ENCODE results near the gene ROBO1.

ROBO1 gene

GRCh38 chr3:78642226-78643035 lies 1125.4 kb downstream of the ROBO1 start:
- TF ChIP-seq Cebpa-rat (IDR thresholded peaks at IDR 0.05), result no peak

DNA sequence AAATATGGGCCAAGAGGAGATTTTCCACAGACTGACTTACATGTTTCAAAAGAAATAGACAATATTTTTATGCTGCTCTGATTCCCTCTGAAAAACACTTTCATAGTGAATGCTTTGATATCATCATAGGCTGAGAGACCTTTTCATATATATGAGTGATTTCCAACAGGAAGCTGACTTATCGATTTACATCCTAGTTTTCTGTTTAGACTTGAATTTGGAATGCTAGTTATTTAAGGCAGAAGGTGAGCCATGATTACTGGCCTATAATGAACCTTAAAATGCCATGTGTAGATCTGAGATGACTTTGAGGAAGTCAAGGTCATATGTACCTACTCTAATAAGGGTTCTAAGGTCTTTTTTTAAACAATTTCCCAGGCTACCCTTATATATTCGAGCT lies 1126.1 kb downstream of the ROBO1 start:
- H3K4me2 ChIP-seq, result no peak overlapping the region
- H3K4me1 ChIP-seq, result no peaks in the 10 kb centered on the region
- H3K27ac ChIP-seq, result no peak overlapping the region
- no peak for TF ChIP-seq Cebpa-rat (IDR thresholded peaks at IDR 0.05)
- H3K9me3 ChIP-seq, result no peaks in the 10 kb centered on the region
- H3K9ac ChIP-seq, result no peak overlapping the region
- no peaks in the 10 kb centered on the region for H3K27me3 ChIP-seq
- H4K20me1 ChIP-seq, result no peaks in the 10 kb centered on the region
- peaks cover 57% of the 10 kb centered on the region for H3K36me3 ChIP-seq
- no peak overlapping the region for H3K4me3 ChIP-seq

More at GRCh38 chr3:78642226-78643035, 1125.4 kb downstream of the ROBO1 start:
- Histone ChIP-seq H3K36me3 (peaks cover 59% of the 10 kb centered on the region), H3K27ac (no peak overlapping the region), H3K27me3 (no peaks in the 10 kb centered on the region), H3K4me3 (no peak overlapping the region), H3K9me3 (no peaks in the 10 kb centered on the region), H3K4me2 (no peak overlapping the region), H4K20me1 (no peaks in the 10 kb centered on the region), H3K4me1 (no peaks in the 10 kb centered on the region), H3K9ac (no peak overlapping the region)

DNA sequence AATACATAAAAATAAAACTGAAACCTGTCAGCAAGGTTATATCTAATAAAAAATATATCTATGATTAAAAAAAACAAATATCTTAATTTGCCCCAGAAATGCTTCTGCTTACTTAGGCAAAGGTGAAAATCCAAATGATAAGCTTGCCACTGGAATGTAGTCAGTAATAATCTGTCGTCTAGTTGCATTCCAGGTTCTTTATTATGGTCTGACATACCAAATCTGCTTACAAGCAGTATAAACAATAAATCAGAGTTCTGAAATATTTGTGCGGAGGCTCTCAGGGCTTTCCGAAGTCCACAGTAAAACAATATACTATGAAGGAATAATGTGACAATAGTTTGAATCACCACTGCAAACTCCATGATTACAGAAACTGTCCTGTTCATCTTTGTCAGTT lies 1133.5 kb downstream of the ROBO1 start:
- Histone ChIP-seq H3K36me3 (peaks cover 69% of the 10 kb centered on the region), H3K9ac (no peak overlapping the region), H3K4me2 (no peak overlapping the region), H3K4me1 (no peaks in the 10 kb centered on the region), H4K20me1 (no peaks in the 10 kb centered on the region), H3K4me3 (no peak overlapping the region), H3K27me3 (no peaks in the 10 kb centered on the region), H3K27ac (no peak overlapping the region), H3K9me3 (no peaks in the 10 kb centered on the region)
- no peak for TF ChIP-seq Cebpa-rat (IDR thresholded peaks at IDR 0.05)

DNA sequence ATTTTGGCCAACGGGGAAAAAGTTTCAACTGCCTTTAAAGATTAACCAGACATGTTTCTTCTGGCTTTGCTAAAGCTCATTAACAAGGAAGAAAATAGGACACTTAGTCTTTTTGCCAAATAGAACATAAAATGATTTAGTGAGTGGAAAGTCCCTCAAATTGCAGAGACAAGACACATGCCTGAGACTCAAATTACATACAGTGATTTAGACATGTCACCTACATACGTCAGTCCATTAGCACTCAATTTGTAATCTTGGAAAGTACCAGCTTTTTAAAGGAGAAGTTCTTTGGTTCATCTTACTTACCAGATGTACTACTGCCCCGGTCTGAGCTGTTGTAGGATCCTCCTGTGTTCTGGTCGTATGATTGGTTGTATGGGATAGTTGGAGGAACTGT lies 1134.2 kb downstream of the ROBO1 start:
- Histone ChIP-seq H3K4me2 (no peak overlapping the region), H3K4me3 (no peak overlapping the region), H4K20me1 (no peaks in the 10 kb centered on the region), H3K27ac (no peak overlapping the region), H3K9me3 (no peaks in the 10 kb centered on the region), H3K4me1 (no peaks in the 10 kb centered on the region), H3K9ac (no peak overlapping the region), H3K27me3 (no peaks in the 10 kb centered on the region), H3K36me3 (peaks cover 69% of the 10 kb centered on the region)
- TF ChIP-seq Cebpa-rat (IDR thresholded peaks at IDR 0.05), result no peak

DNA sequence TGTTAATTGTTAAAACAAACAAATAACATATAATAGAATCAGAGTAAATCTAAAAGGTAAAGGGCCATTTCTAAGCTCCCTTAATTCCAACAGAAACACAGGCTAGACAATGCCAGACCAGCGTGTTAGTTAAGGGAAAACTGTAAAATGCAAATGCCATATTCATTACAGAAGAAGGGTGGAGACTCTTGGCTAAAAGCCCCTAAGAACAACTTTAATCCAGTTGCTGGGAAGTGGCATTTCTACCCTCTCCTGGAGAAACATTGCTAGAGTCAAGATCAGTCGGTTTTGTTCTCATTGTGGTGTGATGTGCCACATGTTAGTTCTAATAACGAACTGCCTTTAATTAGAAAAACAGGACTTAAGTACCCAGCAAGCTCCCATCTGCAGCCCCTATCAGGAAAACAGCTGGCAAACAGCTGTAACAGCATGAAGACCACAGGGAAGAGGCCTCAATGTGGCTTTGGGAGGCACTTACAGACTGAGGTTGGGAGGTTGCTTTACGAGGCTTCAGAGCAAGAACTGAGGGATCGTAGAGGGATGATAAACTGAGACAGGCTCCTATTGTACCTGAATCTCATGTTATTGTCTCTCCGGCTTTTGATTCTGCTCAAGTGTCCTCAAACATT lies 1134.8 kb downstream of the ROBO1 start:
- no peak overlapping the region for H3K9ac ChIP-seq
- no peak overlapping the region for H3K4me2 ChIP-seq
- H3K9me3 ChIP-seq, result no peaks in the 10 kb centered on the region
- no peak overlapping the region for H3K4me3 ChIP-seq
- H3K36me3 ChIP-seq, result peaks cover 72% of the 10 kb centered on the region
- H3K27me3 ChIP-seq, result no peaks in the 10 kb centered on the region
- H3K27ac ChIP-seq, result no peak overlapping the region
- TF ChIP-seq Cebpa-rat (IDR thresholded peaks at IDR 0.05), result no peak
- no peaks in the 10 kb centered on the region for H4K20me1 ChIP-seq
- no peaks in the 10 kb centered on the region for H3K4me1 ChIP-seq

DNA sequence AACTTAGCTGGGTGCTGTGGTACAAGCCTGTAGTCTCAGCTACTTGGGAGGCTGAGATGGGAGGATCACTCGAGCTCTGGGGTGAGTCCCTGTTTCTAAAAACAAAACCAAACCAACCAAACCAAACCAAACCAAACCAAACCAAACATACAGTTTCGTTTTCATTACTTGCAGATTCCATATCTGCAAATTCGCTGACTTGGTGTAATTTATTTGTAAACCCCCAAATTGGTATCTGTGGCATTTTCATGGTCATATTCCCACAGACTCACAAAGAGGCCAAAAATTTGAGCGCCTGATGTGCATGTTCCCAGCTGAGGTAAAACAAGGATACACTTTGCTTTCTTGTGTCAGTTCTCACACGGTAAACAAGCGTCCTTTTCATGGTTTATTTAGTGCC lies 1138.3 kb downstream of the ROBO1 start:
- H3K4me3 ChIP-seq, result no peak overlapping the region
- H3K27me3 ChIP-seq, result no peaks in the 10 kb centered on the region
- no peak overlapping the region for H3K4me2 ChIP-seq
- no peaks in the 10 kb centered on the region for H4K20me1 ChIP-seq
- H3K9me3 ChIP-seq, result no peaks in the 10 kb centered on the region
- no peaks in the 10 kb centered on the region for H3K4me1 ChIP-seq
- no peak overlapping the region for H3K9ac ChIP-seq
- no peak overlapping the region for H3K27ac ChIP-seq
- no peak for TF ChIP-seq Cebpa-rat (IDR thresholded peaks at IDR 0.05)
- H3K36me3 ChIP-seq, result peaks cover 90% of the 10 kb centered on the region

GRCh38 chr3:78621061-78621716 lies 1146.6 kb downstream of the ROBO1 start:
- no peak overlapping the region for H3K27ac ChIP-seq
- no peak overlapping the region for H3K9ac ChIP-seq
- H3K4me2 ChIP-seq, result no peak overlapping the region
- H3K27me3 ChIP-seq, result no peaks in the 10 kb centered on the region
- H3K36me3 ChIP-seq, result peaks cover 70% of the 10 kb centered on the region
- no peaks in the 10 kb centered on the region for H3K9me3 ChIP-seq
- no peak for TF ChIP-seq Cebpa-rat (IDR thresholded peaks at IDR 0.05)
- H3K4me1 ChIP-seq, result no peaks in the 10 kb centered on the region
- H4K20me1 ChIP-seq, result no peaks in the 10 kb centered on the region
- H3K4me3 ChIP-seq, result no peak overlapping the region

- Histone ChIP-seq H4K20me1 (no peaks in the 10 kb centered on the region), H3K27ac (no peak overlapping the region), H3K27me3 (no peaks in the 10 kb centered on the region), H3K4me2 (no peak overlapping the region), H3K4me1 (no peaks in the 10 kb centered on the region), H3K9me3 (no peaks in the 10 kb centered on the region), H3K36me3 (peaks cover 62% of the 10 kb centered on the region), H3K9ac (no peak overlapping the region), H3K4me3 (no peak overlapping the region)
- TF ChIP-seq Cebpa-rat (IDR thresholded peaks at IDR 0.05), result no peak
Observed at GRCh38 chr3:78614486-78614885, 1153.3 kb downstream of the ROBO1 start.

- H3K36me3 ChIP-seq, result peaks cover 58% of the 10 kb centered on the region
Observed at GRCh38 chr3:78613421-78613879, 1154.3 kb downstream of the ROBO1 start.

DNA sequence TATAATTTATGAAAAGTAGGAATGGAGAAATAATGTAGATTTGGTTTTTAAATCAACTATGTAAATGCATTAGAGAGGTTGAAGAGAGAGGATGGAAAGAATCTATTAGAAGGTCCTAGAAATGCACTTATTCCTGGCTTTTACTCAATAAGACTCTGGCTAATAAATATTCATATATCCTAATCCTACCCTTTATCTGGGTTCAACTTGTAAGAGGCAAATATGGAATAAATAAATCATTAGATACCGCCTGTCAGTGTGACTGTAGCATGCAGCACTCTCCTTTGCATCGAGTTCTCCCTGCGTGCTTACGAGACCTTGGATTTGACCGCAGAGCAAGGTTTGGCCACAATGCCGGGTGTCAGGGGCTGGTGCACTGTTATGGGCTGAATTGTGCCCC lies 1156.5 kb downstream of the ROBO1 start:
- H3K4me2 ChIP-seq, result no peak overlapping the region
- no peak overlapping the region for H3K27ac ChIP-seq
- no peaks in the 10 kb centered on the region for H3K9me3 ChIP-seq
- H3K4me3 ChIP-seq, result no peak overlapping the region
- H3K9ac ChIP-seq, result no peak overlapping the region
- H3K36me3 ChIP-seq, result peaks cover 69% of the 10 kb centered on the region
- no peaks in the 10 kb centered on the region for H3K27me3 ChIP-seq
- H3K4me1 ChIP-seq, result no peaks in the 10 kb centered on the region
- no peaks in the 10 kb centered on the region for H4K20me1 ChIP-seq
- TF ChIP-seq Cebpa-rat (IDR thresholded peaks at IDR 0.05), result no peak

More at GRCh38 chr3:78613421-78613879, 1154.3 kb downstream of the ROBO1 start:
- Histone ChIP-seq H4K20me1 (no peaks in the 10 kb centered on the region), H3K4me2 (no peak overlapping the region), H3K9me3 (no peaks in the 10 kb centered on the region), H3K27ac (no peak overlapping the region), H3K27me3 (no peaks in the 10 kb centered on the region), H3K4me3 (no peak overlapping the region), H3K9ac (no peak overlapping the region), H3K4me1 (no peaks in the 10 kb centered on the region)
- no peak for TF ChIP-seq Cebpa-rat (IDR thresholded peaks at IDR 0.05)

Measured in BLaER1 (cell line).